Measurements from ENCODE around the gene GRM6.
A peak's percentile ranks its signal among the peaks of the same experiment; 100 is the strongest.

Gene GRM6

DNA sequence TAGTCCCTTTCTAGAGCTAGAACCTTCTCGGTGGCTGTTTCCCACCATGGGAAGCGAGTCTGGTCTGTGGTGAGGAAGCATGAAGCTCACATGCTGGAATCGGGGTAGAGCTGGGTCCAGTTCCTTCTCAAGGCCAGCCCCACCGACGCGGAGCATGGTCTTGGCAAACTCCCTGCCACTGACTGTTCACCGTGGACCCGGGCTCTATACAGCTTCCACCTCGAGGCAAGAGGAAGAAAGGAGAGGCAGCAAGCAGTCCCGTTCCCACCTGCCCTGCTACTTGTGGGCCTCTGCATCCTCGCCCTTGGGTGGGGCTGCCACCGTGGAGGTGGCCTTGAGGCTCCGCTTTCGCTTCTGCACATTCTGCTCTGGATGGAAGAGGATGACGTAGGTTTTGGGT is 13.7 kb downstream of the GRM6 start:
- Mint-ChIP-seq H3K4me3 (no peak overlapping the region), H3K4me1 (no peaks in the 10 kb centered on the region), H3K27ac (no peak overlapping the region), H3K27me3 (ENCODE audit: low read depth) (peaks cover 5% of the 10 kb centered on the region), H3K9me3 (peaks cover 63% of the 10 kb centered on the region), H3K36me3 (ENCODE audit: low read depth) (peaks cover 5% of the 10 kb centered on the region)
- TF ChIP-seq, protein P1, sequence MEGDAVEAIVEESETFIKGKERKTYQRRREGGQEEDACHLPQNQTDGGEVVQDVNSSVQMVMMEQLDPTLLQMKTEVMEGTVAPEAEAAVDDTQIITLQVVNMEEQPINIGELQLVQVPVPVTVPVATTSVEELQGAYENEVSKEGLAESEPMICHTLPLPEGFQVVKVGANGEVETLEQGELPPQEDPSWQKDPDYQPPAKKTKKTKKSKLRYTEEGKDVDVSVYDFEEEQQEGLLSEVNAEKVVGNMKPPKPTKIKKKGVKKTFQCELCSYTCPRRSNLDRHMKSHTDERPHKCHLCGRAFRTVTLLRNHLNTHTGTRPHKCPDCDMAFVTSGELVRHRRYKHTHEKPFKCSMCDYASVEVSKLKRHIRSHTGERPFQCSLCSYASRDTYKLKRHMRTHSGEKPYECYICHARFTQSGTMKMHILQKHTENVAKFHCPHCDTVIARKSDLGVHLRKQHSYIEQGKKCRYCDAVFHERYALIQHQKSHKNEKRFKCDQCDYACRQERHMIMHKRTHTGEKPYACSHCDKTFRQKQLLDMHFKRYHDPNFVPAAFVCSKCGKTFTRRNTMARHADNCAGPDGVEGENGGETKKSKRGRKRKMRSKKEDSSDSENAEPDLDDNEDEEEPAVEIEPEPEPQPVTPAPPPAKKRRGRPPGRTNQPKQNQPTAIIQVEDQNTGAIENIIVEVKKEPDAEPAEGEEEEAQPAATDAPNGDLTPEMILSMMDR (IDR thresholded peaks at IDR 0.05; ENCODE audit: unreplicated experiment in 3 of 3): no peak

DNA sequence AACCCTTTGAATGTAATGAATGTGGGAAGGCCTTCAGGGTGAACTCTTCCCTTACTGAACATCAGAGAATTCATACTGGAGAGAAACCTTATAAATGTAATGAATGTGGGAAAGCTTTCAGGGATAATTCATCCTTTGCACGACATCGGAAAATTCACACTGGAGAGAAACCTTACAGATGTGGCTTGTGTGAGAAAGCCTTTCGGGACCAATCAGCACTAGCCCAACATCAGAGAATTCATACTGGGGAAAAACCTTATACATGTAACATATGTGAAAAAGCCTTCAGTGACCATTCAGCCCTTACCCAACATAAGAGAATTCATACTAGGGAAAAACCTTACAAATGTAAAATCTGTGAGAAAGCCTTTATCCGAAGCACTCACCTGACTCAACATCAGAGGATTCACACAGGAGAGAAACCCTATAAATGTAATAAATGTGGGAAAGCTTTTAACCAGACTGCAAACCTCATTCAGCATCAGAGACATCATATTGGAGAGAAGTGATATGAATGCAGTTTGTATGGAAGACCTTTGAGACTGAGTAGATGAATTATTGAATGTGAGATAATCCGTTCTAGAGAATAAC is 29.6 kb downstream of the GRM6 start:
- no peak overlapping the region for H3K4me3 Mint-ChIP-seq
- H3K36me3 Mint-ChIP-seq (ENCODE audit: low read depth): peaks cover 55% of the 10 kb centered on the region
- TF ChIP-seq, protein P1 (IDR thresholded peaks at IDR 0.05; ENCODE audit: unreplicated experiment in 3 of 3): no peak
- H3K27me3 Mint-ChIP-seq (ENCODE audit: low read depth): peaks cover 7% of the 10 kb centered on the region
- H3K9me3 Mint-ChIP-seq: peaks cover 81% of the 10 kb centered on the region
- no peaks in the 10 kb centered on the region for H3K4me1 Mint-ChIP-seq
- no peak overlapping the region for H3K27ac Mint-ChIP-seq

DNA sequence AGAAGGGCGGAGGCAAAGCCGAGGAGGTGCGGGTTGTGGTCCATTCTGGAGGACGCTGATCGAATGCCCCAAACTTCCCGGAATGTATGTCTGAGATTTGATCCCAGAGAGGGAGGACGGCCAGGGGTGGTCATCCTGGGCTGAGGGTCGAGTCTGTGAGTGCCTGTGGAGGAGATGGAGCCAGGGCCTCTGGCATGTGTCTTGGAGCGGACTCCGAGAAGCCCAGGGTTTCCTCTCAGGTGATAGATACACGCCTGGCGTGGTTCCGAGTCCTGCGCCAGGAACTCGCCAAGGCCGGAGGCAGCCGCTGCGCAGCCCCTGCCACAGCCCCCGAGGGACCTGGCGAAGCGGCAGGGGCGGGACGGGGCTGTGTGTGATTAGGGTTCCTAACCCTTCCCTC is 53.8 kb downstream of the GRM6 start:
- Mint-ChIP-seq H3K9me3 (peaks cover 81% of the 10 kb centered on the region), H3K27ac (no peak overlapping the region), H3K4me3 (peak overlapping the region; percentile 81 to 89 (median 87)), H3K36me3 (ENCODE audit: low read depth) (peaks cover 42% of the 10 kb centered on the region), H3K27me3 (ENCODE audit: low read depth) (no peaks in the 10 kb centered on the region), H3K4me1 (no peaks in the 10 kb centered on the region)
- TF ChIP-seq, protein P1 (IDR thresholded peaks at IDR 0.05; ENCODE audit: unreplicated experiment in 3 of 3): no peak

DNA sequence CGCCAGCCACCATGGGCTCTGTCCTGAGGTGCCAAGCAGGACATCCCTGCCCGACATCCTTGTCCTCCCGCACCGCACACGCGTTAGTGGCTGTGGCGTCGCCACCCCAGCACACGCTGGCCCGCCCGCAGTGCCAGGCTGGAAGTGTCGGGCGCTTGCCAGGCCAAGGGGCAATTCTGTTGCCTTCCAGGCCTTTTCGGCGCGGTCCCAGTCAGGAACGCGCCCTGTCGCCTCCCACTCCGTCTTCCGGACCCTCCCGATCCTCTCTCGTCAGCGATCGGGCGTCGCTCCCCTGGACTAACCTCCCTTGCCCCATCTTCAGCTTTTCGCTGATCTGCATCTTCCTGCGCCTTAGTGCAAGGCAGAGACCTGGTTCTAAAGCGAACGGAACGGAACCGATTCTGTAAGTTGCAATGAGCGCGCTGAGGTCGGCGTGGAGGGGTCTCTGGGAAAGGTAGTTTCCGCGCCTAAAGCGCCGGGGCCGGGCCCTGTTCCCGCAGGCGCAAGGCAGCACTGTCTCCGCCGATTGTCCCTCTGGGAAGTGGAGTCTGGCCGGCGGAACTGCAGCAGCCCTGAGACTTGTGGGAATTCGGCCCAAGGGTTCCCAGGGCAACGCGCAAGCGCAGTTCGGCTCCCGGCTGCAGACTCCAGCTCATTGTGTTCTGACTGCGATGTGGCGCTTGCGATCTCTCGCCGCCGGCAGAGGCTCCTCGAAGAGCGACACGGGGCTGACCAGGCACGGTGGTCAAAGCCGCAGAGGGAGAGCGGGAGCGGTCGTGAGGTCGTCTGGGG is 54.4 kb downstream of the GRM6 start, which contains the start of gene ZNF454:
ZNF454 (plus strand) TSS at position 630 of the 792 bp plus-strand sequence. CDS start 1,594 bp downstream, outside the sequence.
- Mint-ChIP-seq H3K9me3 (peaks cover 83% of the 10 kb centered on the region), H3K4me1 (no peaks in the 10 kb centered on the region), H3K36me3 (ENCODE audit: low read depth) (peaks cover 48% of the 10 kb centered on the region), H3K4me3 (peak within 1 kb of the TSS; percentile 81 to 89 (median 87)), H3K27me3 (ENCODE audit: low read depth) (no peaks in the 10 kb centered on the region), H3K27ac (peak within 1 kb of the TSS in 1 of 3 experiments; percentile 83)
- TF ChIP-seq, protein P1 (IDR thresholded peaks at IDR 0.05; ENCODE audit: unreplicated experiment in 3 of 3): no peak

DNA sequence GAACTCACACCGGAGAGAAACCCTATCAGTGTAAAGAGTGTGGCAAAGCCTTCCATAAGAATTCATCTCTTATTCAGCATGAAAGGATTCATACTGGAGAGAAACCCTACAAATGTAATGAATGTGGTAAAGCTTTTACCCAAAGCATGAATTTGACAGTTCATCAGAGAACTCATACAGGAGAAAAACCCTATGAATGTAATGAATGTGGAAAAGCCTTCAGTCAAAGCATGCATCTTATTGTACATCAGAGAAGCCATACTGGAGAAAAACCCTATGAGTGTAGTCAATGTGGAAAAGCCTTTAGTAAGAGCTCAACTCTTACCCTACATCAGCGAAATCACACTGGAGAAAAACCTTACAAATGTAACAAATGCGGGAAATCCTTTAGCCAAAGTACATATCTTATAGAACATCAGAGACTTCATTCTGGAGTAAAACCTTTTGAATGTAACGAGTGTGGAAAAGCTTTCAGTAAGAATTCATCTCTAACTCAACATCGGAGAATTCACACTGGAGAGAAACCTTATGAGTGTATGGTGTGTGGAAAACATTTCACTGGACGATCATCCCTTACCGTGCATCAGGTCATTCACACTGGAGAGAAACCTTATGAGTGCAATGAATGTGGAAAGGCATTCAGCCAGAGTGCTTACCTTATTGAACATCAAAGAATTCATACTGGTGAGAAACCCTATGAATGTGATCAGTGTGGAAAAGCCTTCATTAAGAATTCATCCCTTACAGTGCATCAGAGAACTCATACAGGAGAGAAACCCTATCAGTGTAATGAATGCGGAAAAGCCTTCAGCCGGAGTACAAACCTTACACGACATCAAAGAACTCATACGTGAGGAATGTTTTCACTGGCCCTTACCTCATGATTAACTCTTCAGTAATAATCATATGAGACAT is 63.0 kb downstream of the GRM6 start:
- TF ChIP-seq, protein P1 (IDR thresholded peaks at IDR 0.05; ENCODE audit: unreplicated experiment in 3 of 3): no peak
- Mint-ChIP-seq H3K9me3 (peaks cover 94% of the 10 kb centered on the region), H3K4me1 (no peaks in the 10 kb centered on the region), H3K27me3 (ENCODE audit: low read depth) (no peaks in the 10 kb centered on the region), H3K36me3 (ENCODE audit: low read depth) (peaks cover 92% of the 10 kb centered on the region), H3K4me3 (no peak overlapping the region), H3K27ac (no peak overlapping the region)

All from nephron (organoid).